GM11168 (cell line): Measurements from ENCODE around the gene PTTG1.
"Not testable (repeated sequence)": the region's sequence is repeated elsewhere in the genome, so short reads cannot be mapped to it uniquely, and the experiment has no call there.

ENCODE experiments used
- in situ Hi-C: fragments of 300-500 bp; cut with MboI; formaldehyde crosslinking; loops from one replicate; pipeline ENCODE4 v1.12.0; 2022; ENCODE audit warnings: low sequenced_read_pairs; ENCODE audit not compliant: unreplicated experiment

Gene PTTG1

DNA sequence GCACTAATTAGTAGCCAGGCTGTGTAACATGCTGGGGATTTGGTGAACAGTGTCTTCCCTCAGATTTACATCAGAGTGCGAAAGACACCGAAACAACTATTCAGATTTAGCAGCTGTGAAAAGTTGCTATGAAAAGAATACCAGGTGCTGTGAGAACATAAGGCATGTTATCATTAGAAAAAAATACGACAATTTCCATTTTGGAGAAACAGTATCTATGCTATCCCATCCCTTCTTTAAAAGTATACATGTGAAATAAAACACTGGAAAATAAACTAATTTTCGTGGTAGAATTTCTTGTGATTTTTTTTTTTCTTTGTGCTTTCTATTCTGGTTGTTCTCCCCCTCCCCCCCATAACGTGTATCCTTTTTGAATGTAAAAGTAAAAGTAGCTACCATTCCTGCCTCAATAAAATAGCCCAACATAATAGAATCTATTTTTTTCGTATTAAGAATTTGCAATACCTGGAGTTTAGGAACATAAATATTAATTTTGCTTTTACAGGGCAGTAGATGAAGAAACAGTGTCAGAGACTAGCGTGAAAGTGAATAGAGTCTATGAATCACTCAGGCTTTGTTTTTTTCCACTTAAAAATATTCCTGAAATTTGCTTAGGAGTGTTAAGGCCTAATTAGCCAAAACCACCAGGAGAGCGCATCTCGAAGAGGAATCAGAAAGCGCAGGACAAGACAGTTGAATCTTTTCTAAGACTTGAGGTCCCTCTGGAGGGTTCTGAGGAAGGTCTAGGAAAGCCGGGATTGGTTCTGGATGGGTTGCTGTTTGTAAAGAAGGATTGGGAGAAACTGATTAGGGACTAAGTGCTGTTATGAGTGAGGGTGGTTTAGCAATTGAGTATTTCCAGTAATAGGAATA lies 2.0 kb upstream of the PTTG1 start:
- in situ Hi-C loops, result no loop called here

DNA sequence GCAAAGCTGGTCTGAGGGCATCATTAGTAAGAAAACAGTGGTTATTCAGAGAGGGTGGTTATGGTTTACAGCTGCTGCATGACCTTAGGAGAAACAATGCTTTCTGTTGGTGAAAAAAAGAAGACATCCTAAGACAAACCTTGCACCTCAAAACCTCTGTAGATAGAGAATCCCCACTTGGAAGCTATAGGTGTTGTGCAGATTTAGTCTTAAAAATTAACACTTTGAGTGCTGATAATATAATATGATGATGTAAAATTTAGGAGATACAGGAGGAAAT lies 1.4 kb upstream of the PTTG1 start:
- in situ Hi-C loops, result no loop called here

DNA sequence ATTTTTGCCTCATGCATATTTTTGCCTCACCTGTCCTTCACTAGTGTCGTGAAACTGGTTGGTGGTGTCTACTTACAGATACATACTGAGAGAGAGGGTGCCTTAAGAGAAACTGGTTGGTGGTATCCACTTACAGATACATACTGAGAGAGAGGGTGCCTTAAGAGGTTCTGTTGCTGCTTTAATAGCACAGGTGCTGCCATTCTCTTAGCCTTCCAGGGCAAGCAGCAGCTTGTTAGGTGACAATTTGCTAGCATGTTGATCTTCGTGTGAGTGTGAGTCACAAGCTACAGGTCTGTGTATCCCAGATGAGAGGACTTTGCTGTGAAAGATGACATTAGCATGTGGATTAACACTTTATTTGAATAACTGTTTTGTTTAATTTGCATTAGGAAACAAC lies 1.4 kb downstream of the PTTG1 start:
- in situ Hi-C loops, result no loop called here

DNA sequence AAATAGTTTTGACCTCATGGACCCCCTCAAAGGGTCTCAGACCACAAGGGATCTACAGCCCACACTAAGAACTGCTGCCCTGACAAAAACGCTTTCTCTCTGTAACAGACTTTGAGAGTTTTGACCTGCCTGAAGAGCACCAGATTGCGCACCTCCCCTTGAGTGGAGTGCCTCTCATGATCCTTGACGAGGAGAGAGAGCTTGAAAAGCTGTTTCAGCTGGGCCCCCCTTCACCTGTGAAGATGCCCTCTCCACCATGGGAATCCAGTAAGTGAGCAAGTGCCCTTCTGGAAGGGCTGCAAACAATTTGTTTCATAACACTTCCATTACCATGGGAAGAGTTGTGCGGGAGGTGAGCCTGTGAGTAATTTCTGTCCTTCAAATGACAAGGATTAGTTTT lies 6.0 kb downstream of the PTTG1 start:
- in situ Hi-C loops, result no loop called here

DNA sequence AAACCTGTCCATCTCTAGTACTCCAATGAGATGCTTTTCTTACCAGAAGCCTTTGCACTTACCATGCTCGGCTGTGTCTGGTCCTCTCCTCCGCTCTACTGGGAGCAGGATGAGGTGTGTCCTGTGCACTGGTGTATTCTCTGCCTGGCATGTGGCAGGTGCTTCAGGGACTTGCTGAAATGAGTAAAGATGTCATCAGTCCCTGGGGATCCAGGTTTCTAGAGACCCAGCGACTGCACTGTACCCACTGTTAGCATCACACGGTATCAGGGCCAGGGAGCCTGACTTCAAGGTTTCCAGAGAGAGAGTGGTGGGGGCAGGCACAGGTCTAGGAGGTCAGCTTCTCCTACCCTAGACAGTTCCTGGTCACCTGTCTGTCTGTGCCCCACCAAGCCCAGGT lies 10.5 kb downstream of the PTTG1 start:
- in situ Hi-C loops, result no loop called here

DNA sequence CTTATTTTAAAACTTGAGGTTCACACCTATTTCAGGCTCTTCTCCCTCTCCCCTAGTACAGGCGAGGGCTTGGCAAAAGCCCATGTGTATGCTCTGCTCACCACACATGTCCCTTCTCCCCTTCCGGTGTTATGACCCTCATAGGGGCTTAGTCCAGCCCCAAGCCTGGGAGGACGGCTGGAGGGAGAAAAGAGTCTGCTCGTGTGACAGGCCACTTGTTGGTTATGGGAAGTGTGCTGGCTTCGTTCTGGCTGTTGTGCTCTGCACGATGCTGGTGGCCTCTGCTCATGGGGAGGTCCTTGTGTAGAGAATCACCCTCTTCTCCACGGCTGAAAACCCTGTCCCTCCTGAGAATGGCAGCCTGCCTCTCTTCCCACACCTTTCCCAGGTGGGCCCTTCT lies 11.1 kb downstream of the PTTG1 start:
- in situ Hi-C loops, result no loop called here

DNA sequence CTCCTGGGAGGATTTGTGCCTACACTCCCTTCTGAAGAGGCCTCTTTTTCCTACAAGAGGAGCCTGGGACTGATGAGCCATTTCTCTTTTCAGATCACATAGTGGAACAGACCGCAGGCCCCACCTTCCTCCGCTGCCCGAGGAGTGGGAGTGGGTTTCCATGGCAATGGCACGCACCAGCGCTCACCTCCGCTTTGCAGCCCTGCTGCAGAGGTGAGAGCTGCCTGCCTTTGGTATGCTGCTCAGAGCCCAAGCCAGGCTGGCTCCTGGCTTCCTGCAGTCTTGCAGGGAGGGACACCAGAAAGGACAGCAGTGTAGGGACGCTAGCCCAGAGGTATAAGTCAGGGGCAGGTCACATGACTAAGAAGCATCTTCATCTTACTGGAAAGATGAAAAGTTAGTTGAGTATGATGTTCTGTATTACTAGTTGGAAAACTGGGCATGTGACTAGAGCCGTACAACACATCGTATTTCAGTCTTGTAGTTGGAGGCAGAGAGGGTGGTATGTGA lies 12.4 kb downstream of the PTTG1 start:
- in situ Hi-C loops, result no loop called here

DNA sequence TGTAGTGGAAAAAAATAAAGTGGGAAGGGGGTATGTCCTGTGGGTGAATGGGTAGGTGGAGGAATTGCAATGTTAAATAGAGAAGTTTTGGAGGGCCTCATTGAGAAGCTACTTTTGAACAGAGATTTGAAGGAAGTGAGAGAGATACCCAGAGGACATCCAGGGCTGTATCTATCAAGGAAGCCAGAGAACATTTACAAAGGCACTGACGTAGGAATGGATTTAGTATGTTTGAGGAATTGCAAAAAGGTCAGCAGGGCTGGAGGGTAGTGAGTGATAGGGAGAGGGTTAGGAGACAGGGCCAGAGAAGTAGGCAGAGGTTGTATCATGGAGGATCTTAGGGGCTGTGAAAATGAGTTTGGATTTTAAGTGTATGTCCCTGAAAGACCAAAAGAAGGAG lies 13.9 kb downstream of the PTTG1 start:
- in situ Hi-C loops, result no loop called here

DNA sequence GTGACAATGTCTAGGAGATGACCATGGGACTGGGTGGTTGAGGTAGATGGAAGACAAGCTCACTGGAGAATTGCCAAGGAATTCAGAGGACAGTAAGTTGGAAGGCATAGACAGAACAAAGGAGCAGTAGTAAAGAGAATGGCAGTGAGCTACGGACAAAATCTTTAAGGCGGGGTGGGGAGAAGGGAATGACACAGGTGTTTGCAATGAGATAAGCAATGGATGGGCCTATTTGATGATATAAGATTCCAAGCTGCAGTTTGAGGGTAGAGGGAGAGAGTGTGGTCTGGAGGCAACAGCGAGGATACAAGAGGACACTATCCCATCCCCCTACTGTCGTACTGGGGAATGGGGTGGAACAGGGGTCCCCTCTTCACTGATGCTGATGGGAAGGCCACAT lies 14.4 kb downstream of the PTTG1 start:
- in situ Hi-C loops, result no loop called here

DNA sequence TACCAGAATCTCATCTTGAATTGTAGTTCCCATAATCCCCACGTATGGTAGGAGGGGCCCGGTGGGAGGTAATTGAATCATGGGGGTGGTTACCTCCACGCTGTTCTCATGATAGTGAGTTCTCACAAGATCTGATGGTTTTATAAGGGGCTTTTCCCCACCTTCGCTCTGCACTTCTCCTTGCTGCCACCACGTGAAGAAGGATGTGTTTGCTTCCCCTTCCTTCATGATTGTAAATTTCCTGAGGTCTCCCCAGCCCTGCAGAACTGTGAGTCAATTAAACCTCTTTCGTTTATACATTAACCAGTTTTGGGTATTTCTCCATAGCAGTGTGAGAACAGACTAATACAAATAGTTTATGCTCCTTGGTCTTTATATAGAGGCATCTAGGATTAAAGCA lies 15.0 kb downstream of the PTTG1 start:
- in situ Hi-C loops, result not testable (repeated sequence)

DNA sequence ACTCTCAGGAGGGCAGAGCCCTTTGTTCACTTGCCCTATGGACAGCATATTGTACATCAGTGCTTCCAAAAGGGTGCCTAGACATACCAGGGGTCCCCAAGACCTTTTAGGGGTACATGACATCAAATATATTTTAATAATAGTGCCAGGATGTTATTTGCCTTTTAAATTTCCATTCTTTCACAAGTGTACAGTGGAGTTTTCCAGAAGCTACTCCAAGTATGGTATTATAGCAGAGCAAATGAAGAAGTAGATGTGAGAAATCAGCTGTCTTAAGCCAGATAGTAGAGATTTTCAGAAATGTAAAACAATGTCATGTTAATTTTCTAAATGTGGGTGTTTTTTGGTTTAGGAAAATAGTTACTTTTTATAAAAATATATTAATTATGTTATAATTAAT lies 15.6 kb downstream of the PTTG1 start:
- in situ Hi-C loops, result no loop called here

DNA sequence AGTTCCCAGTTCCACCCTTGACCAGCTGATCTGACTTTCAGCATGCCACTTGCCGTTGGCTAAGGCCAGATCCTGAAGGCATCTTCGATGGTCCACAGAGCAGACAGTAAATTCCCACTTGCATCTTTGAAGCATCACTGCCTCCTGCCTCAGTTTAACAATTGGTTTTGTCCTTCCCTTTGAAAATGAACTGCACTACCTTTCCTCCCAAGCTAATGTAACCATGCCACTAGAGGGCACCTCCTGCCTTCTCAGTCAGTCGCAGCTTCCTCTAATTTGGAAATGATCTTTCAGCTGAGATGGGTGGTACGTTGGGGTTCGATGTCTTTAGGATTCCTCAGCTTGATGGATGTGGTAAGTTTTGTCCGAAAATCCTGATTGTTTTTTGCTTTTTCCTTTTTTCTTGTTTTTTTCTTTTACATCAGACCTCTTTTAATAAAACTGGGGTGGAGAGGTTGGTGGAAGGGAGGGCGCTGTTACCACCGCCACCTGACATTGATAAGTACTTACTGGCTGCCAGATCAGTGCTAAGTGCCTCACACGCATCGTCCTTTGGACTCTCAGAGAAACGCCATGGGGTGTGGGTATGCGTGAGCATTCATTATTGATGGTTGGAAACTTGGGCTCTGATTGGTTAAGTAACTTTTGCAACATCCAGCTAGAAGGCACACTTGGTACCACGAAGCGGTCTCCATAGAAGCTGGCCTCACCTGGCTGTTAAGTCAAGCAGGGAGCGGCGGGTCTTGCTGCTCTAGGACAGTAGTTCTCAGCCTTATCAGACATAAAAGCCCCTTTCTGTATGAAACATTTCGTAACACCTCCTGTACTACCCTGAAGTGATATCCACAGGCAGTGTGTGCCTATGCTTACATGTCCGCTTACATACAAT lies 16.9 kb downstream of the PTTG1 start:
- in situ Hi-C loops, result no loop called here

DNA sequence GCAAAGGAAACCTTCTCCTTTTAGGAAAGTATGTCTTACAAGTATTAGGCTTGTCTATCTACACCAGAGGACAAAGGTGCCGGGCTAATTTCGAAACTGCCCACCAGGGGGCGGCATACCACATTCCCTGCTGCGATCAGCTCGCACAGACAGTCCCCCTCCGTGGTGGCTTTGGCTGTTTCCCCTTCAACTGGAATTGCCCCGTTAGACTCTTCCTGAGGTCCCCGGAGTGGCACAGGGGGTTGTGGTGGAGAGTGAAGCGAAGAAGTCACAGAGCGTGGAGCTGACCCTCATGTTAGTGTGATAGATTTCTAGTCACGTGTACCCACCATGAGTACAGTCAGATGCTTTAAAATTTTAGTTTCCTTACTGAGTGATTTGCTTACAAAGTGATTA lies 17.5 kb downstream of the PTTG1 start:
- in situ Hi-C loops, result no loop called here

DNA sequence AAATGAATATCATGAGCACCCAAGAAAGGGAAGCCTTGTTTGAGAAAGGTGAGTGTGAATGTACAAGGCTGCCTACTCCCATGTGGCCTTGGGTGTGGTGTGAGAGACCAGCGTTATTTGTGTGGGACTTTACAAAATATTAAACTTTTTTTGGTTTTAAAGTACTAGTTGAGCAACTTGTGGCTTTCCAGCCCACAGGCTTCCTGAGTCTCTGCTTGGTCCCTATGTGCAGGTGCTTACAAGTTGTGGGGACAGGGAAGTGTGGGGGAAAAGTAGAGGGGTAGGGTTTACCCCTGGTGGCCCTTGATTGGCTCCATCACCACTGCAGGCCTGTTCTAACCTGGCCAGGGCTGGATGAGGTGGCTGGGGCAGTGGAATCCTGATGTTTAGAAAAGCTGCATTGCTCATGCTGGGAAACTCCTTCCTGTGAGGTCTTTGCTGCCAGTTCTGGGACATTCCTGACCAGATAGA lies 19.7 kb downstream of the PTTG1 start:
- in situ Hi-C loops, result no loop called here

DNA sequence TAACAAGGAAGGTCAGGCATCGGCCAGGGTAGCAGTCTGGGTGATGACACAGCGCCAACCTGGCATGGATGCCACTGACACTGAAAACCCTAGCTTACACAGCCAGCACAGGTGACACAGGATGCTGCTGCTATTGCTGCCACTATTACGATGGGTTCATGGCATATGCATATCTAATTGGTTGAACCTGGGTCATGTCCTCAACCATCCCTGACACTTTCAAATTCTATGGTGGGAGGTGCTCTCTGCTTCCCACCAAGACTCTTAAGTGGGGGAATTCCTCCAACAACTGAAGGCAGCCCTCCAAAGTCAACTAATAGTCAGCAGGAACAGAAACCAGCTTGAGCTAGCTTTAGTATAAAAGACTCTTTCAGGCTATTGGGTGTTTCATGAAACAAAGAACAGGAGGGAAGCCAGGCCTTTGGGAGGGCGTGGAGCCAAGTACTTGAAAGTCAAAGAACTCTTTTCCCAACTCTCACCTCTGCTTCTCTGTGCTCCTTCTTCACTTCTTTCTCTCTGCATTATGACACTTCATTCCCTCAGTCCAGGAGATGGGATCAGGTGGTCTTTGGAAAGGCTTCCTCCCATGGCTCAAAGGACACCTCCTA lies 21.3 kb downstream of the PTTG1 start:
- in situ Hi-C loops, result no loop called here

DNA sequence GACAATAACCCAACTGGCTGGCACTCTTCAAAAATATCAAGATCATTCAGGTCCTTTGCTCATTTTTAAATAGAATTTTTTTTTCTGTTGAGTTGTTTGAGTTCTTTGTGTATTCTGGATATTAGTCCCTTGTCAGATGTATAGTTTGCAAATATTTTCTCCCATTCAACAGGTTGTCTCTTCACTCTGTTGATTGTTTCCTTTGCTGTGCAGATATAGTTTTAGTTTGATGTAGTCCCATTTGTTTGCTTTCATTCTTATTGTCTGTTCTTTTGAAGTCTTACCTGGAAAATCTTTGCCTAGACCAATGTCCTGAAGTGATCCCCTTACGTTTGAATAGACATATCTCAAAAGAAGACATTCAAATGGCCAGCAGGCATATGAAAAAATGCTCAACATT lies 22.8 kb downstream of the PTTG1 start:
- in situ Hi-C loops, result no loop called here

DNA sequence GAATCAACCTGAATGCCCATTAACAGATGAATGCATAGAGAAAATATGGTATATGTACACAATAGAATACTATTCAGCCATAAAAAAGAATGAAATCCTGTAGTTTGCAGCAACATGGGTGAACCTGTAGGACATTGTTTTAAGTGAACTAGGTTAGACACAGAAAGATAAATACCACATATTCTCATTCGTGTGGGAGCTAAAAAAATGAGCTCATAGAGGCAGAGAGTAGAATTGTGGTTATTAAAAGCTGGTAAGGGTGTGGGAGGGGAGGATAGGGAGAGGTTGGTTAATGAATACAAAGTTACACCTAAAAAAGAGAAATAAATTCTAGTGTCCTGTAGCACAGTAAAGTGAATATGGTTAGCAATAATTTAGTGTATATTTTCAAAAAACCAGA lies 23.5 kb downstream of the PTTG1 start:
- in situ Hi-C loops, result no loop called here

DNA sequence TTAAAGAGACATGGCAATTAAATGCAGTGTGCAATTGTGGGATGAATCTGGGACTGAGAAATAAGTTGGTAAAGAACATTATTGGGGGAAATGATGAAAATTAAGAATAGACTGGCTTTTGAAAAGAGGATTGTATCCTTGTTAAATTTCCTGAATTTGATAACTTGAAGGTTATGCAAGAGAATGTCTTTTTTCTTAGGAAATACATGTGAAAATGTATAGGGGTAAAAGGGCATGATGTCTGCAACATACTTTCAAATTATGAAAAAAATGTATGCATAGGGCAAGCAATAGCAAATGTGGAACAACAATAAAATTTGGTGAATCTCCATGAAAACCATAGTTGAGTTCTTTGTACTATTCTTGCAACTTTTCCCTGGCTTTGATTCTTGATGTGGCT lies 24.1 kb downstream of the PTTG1 start:
- in situ Hi-C loops, result no loop called here

DNA sequence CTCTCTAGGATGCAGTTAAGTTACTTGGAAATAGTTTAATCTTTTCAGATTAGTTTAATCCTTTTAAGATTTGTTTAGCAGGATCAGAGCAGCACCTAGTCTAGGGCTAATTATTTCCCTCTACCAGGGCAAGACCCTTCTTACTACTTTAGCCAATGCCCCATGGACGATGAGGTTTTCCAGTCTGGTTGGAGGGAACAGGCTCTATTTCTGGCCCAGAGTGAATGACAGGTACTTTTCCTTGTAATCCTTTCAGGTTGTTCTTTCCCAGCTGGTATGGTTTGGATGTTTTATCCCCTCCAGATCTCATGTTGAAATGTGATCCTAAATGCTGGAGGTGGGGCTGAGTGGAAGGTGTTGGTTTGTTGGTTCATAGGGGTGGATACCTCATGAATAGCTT lies 27.2 kb downstream of the PTTG1 start:
- in situ Hi-C loops, result no loop called here

DNA sequence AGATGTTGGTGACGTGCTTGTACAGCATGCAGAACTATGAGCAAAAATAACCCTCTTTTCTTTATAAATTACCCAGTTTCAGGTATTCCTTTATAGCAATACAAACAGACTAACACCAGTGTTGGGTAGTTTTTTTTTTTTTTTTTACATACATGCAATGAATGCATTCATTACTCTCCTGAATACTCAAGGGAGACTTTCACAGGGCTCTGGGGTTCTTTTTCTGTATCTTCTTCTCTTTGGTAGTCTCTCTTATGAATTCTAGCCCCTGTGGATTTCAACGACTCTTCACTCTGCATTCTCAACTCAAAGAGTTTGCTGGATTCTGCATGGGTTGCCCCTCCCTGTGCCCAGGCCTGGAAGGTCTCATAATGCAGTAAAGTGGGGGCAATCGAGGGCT lies 27.8 kb downstream of the PTTG1 start:
- in situ Hi-C loops, result no loop called here
